ENCODE measurements around the gene KCNK7. TPM values are rescaled to one million over a fixed set of nuclear protein-coding genes. Genes with fewer than 3 reads are reported as not detected.

Gene KCNK7
- total RNA-seq, 1 experiment from 2014 or later: 1.2 TPM

DNA sequence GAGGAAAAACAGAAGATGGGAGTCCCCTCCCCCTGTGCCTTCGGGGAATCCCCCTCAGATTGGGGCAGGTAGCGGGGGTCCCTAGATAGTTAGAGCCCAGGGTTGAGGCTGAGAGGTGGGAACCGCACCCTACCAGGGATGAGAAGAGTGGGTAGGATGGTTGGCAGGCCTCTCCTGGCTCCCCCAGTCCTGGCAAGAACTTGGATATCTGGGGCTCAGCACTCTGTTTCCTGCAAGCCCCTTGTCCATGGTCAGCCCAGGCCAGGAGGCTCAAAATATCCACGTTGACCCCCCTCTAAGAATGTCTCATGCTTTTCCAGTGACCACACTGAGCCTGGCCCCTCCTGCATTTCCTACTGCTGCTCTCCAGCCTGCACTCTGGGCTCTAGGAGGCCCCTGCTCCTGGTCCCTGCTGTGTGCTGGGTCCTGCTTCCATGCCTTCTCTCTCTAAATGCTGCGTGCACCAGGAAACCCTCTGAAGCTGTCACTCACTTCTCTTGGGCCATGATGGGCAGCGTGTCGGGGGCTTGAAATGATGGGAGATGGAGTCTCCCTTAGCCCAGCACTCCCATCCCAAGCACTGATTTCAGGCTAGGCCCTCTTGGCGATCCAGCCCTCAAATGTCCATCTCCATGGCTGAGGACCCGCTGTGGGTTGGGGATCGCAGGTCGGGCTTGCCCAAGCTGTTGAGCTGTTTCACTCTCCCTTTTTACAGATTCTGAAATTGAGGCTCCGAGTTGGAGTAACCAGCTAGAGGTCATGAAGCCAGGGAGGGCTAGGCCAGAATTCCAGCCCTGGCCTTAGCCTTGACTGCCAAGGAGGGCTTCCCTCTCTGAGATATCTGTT is 16.4 kb upstream of the KCNK7 start:
- DNase-seq (ENCODE audit: low spot score): no peak

- DNase-seq (ENCODE audit: low spot score): no peak
These were observed 15.6 kb upstream of the KCNK7 start for GRCh38 chr11:65611028-65611757.

DNA sequence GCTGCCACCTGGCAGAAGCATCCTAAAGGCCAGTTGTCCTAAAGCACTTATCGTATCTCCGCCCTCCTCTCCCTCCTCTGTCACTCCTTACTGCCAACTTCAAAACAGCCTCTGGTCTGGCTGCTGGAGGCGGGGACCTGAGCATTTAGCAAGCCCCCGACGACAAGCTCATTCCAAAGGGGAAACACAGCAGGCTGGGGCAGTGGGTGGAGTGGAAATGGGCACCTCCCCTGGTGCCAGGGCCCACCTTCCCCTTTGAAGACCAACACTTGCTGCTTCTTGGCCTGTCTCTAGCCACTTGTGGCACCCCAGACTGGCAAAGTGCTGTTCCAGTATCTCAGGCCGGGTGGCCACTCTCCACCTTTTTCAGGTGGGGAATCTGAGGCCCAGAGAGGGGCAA is 14.8 kb upstream of the KCNK7 start:
- DNase-seq (ENCODE audit: low spot score): no peak

DNA sequence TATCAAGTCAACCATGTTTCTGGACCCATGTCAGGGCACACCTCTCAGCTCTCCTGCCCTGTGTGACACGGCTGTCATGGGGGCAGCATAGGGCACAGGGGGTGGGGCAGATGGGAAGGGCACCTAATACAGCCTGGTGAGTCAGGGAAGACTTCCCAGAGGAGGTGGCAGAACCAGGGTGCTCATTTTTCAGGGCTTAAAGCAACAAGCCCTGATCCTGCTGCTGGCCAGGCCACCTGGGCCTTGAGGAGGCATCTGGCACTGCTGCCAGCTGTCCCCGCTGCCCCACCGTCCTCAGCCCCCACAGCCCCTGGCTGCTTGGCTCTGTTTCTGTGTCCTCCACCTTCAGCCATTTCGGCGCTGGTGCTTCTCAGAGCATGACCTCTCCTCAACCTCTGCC is 14.1 kb upstream of the KCNK7 start:
- no peak for DNase-seq (ENCODE audit: low spot score)

DNA sequence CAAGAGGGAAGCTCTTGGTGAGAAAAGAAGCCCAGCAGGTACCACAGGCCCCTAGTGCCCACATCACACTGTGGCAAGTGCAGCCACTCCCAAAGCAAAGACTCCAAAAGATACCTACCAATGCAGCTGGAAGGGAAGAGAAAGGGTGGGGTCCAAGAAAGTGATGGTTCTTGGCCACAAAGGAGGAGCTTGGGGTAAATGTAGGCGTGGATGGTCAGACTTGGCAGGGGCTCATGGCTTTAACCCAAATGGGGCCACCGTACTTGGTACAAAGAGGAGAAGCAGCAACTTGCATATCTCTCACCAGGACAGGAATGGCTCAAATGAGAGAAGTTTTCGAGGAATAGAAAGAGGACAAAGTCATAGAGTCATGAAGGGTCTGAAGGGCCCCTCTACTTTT is 13.6 kb upstream of the KCNK7 start:
- DNase-seq (ENCODE audit: low spot score): no peak

- DNase-seq (ENCODE audit: low spot score): no peak
These were observed 12.2 kb upstream of the KCNK7 start for GRCh38 chr11:65607614-65608426.

DNA sequence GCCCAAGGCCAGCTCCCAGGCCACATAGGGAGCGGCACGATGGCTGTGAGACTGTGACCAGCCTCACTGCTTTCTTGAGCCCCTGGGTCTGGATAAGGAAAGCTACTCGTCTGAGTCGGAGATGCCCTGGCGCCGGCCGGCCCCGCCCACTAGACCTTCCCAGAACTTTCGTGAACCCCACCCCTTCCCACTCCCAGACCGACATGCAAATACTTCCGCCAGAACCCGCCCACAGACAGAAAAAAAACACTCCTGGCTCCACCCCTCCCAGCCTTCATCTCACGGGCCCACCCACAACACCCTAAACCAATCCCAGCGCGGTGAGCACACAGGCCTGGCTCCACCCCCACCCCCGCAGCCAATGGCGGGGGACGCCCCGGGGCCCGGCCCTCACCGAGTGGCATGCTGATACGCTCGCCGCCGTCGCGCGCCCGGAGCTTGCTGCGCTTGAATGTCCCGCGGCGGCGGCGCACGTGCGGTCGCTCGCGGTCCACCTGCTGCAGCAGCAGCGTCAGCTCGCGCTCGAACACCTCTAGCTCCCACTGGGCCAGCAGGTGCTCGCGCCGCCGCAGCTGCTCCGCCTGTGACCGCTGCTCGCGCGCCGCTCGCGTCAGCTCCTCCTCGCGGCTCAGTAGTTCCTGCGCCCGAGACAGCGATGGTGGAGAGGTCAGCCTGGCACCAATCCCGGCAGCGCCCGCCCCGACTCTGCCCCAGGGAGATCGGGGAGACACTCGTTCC is 11.4 kb upstream of the KCNK7 start:
- peak; percentile 97 for DNase-seq (ENCODE audit: low spot score)

DNA sequence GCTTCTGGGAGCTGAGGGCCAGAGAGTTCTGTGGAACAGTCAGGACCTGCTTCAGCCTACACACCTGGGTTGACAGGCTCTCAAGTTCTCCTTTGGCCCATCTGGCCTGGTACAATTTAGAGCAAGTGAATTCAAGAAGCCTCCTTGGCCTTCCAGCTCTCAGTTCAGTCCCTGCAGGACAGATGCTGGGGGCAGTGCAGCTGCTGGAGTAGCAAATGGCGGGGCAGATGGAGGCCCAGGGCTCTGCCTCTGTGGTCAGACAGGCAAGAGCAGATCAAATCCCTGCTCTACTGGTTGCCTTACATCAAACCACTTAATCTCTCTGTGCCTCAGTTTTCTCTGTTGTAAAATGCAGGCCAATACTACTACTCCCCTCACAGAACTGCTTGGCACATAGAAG is 8.7 kb upstream of the KCNK7 start:
- no peak for DNase-seq (ENCODE audit: low spot score)

- DNase-seq (ENCODE audit: low spot score): no peak
These were observed 4.3 kb upstream of the KCNK7 start for GRCh38 chr11:65599955-65600246.

DNA sequence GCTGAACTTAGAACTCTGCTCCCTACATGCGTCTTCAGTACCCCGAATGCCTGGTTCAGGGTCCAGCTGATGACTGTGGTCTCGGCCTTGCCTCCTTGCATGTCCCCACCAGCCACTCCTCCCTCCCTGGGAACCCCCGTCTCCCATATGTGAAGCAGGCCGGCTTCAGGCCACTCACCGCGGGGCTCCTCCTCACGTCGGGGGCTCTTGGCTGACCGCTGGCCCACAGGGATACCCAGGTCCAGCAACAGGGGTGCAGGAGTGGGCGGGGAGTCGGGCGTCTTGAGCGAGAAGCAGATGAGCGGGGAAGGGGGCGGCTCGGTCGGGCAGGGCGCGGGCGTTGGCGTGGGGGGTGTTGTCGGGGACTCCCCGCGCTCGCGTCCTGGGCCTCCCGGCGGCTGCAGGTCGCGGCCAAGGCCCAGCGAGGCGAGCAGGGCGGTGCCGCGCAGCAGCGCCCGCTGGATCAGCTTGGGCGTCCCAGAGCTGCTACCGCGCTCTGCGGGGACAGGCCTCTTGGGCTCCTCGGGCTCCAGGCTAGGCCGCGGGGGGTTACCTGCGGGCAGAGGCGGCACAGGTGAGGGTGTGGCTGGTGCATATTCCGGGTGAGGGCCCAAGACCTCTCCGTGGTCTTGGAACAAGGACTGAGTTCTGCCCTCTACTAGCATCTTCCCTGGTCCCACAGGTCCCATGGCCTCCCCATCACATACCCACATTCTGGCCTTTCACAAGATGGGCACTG is 3.8 kb upstream of the KCNK7 start:
- DNase-seq (ENCODE audit: low spot score): no peak

DNA sequence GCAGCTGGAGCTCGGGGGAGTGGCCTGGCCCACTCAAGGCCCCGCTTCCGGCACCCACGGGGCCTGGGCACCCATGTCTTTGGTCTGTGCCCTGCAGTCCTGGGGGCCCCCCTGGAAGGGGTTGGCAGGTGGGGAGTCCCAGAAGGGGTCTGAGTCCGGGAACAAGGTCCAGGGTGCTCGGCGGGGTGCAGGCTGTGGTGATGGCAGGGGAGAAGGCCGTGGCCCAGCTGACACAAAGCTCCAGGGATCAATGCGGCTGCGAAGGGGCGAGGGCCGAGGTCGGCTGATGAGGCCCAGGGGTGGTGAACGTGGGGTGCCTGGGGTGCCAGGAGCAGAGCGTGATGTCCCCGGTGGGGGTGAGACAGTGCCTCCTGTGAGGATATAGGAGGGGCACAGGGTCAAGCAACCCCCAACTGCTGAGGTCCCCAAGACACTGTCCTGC is 2.7 kb upstream of the KCNK7 start:
- DNase-seq (ENCODE audit: low spot score): no peak

DNA sequence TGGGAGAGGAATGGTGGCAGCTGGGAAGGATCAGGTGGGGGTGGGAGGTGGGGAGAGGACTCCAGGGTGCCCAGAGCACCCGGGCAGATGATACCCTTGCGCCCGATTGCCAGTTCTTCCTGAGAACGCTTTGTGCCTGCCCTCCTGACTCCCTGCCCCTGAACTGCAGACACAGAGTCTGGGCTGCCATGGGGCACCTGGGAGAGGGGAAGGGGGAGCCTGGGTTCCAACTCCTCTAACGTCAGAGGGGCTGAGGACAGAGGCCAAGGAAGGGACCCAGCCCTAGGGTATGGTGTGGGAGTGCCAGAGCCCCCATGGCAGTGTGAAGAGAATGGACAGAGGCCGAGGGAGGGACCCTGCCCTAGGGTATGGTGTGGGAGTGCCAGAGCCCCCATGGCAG is 920 bp upstream of the KCNK7 start:
- DNase-seq (ENCODE audit: low spot score): no peak

GRCh38 chr11:65595131-65595530 is 469 bp downstream of the KCNK7 start:
- no peak for DNase-seq (ENCODE audit: low spot score)

DNA sequence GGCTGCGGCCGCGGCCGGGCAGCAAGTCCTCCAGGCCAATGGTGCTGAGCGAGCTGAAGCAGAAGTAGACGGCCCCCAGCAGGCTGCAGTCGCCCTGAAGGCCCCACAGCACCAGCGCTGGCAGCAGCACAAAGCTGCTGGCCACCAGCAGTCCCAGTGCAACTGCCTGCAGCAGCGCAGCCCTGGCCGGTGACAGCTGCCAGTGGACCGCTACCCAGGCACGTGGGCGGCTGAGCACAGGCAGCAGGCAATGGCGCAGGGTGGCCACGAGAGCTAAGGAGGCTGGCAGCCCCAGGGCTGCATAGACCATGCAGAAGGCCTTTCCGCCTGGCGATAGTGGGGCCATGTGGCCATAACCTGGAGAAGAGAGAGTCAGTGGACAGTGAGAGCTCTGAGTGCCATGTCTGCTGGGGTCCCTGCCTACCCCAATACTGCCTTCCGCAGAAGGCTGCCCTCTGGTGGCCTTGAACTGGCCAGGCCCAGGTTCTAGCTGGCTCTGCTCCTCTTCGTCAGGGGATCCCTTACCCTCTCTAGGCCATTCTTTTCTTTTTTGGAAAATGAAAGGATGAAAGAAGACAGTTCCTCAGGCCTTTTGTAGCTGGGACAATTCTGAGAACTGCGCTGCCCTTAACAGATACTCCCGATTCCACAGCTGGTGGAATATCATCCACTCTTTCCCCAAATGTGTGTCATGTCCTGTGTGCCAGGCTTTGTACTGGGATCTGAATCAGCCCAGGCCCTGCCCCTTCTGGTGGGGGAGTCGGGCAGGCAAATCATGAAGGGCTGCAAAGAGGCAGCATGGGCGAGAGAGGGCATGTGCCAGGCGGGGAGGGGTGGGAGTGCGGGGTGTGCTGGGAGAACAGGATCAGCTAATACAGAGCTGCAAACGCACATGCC is 1.8 kb downstream of the KCNK7 start:
- no peak for DNase-seq (ENCODE audit: low spot score)

DNA sequence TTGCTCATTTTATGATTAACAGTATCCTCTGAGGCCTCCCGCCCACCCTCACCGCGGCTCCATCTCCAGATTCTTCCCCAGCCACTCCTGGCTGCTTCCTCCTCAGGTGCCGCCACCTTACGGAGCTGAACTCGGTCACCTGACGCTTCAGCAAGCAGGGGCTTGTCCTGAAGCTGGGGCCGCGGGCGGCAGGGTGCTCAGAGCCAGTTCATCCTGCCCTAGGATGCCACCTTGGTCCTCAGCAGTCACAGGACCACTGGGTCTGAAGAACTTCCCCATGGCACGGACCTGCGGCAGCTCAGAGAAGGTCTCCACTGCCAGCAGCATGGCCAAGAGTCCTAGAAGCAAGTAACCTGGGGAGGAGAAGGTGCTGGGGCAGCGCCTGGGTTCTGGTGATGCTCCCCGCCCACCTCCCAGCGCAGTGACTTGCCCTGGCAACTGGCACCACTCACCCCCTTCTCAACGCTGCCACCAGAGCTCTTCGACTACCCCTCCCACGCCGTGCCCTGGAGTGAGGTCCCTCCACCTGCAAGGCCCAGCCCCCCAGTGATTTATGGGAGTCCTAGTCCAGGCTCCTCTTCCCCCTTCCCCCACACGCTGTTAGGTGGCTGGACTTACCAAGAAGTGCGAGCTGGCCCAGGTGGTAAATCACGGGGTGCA is 2.6 kb downstream of the KCNK7 start:
- no peak for DNase-seq (ENCODE audit: low spot score)

DNA sequence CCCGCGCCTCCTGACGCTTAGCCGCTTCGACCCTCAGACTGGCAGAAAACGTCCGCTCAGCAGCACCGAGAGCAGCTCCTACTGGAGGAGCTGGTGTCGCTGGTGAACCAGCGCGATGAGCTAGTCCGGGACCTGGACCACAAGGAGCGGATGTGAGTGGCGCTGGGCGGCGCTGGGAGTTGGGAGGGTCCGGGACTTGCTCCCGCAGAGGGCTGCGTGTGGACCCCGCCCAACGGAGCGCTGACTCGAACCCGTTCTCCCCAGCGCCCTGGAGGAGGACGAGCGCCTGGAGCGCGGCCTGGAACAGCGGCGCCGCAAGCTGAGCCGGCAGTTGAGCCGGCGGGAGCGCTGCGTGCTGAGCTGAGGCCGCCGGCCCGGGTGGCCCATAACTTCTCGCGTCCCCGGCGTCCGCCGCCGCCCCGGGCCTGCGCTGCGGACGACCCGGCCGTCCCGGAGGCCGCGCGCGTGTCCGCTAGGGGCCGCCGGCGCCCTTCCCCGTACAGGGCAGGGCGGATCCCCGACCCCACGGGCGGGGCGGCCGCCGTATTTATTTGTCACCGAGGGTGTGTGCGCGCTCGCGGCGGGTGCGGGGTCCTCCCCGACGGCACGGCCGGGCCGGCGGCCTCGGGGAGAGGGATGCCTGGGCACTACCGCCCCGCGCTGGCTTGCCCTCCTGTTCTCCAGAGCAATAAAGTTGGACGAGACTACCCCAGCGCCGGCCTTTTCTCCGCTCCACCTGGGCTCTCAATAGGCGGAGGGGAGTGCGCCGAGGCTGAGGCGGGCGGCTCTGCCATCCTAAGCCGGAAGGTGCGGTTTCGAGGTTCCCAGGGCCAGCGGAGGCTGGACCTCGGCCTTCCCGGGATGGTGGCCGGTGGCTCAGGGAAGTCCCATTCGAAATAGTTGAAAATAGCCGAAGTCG is 3.4 kb downstream of the KCNK7 start:
- no peak for DNase-seq (ENCODE audit: low spot score)

DNA sequence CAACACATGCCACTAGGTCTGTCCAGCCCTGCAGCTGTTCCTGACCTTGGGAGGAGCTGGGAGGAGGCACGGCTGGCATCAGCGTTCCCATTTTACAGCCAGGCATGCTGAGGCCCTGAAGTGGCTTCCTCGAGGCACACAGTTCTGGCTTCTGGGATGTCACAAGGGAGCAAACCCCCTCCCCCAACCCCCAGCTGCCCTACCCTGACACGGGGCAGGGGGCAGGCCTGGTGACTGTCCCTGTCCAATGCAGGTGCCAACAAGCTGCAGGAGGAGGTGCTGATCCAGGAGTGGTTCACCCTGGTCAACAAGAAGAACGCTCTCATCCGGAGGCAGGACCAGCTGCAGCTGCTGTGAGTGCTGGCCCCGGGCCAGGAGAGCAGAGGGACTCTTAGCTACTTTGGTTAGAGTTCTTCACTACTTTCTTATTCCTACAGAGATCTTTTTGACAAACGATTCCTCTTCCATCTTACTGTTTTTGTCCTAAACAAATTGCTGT is 5.3 kb downstream of the KCNK7 start:
- no peak for DNase-seq (ENCODE audit: low spot score)
